ENCODE data around the gene PASD1. TPM values are rescaled to one million over a fixed set of nuclear protein-coding genes. Genes with fewer than 3 reads are reported as not detected.

PASD1 gene
- total RNA-seq, 1 experiment from 2014 or later: not detected

- Mint-ChIP-seq H3K9me3 (ENCODE audit: unreplicated experiment) (no peaks in the 10 kb centered on the region), H3K27ac (ENCODE audit: low read depth, unreplicated experiment) (no peak overlapping the region), H3K27me3 (ENCODE audit: insufficient read depth, unreplicated experiment) (peaks cover 2% of the 10 kb centered on the region), H3K4me3 (ENCODE audit: unreplicated experiment) (no peak overlapping the region), H3K36me3 (ENCODE audit: insufficient read depth, unreplicated experiment) (no peaks in the 10 kb centered on the region), H3K4me1 (ENCODE audit: insufficient read depth, unreplicated experiment) (no peaks in the 10 kb centered on the region)
- intact Hi-C loops (cut with micrococcal nuclease): loop anchor here (2.0 kb wide), 1 partner anchor 925 kb away; the partner anchor contains the start of gene GABRQ
- POLR2A ChIA-PET: no interaction called here
- BruUV-seq (replicated peaks): no TSS peak
- TF ChIP-seq CTCF (IDR thresholded peaks at IDR 0.05; ENCODE audit: unreplicated experiment): no peak
- DNase-seq (ENCODE audit: unreplicated experiment): no peak
- CTCF ChIA-PET: no interaction called here
These were observed 148.3 kb downstream of the PASD1 start for GRCh38 chrX:151711787-151712186.

GRCh38 chrX:151712253-151712652 lies 148.8 kb downstream of the PASD1 start:
- no peaks in the 10 kb centered on the region for H3K36me3 Mint-ChIP-seq (ENCODE audit: insufficient read depth, unreplicated experiment)
- intact Hi-C loops (cut with micrococcal nuclease): loop anchor here (2.0 kb wide), 1 partner anchor 925 kb away; the partner anchor contains the start of gene GABRQ
- ChIA-PET CTCF (interaction anchor here (0.6 to 1.4 kb wide), 2 partner anchors 924 to 944 kb away, joined by 3 to 6 read pairs; no protein-coding TSS in a partner anchor), POLR2A (no interaction called here)
- no peak overlapping the region for H3K27ac Mint-ChIP-seq (ENCODE audit: low read depth, unreplicated experiment)
- no peak overlapping the region for H3K4me3 Mint-ChIP-seq (ENCODE audit: unreplicated experiment)
- H3K4me1 Mint-ChIP-seq (ENCODE audit: insufficient read depth, unreplicated experiment): no peaks in the 10 kb centered on the region
- DNase-seq (ENCODE audit: unreplicated experiment): no peak
- peaks cover under 1% of the 10 kb centered on the region for H3K9me3 Mint-ChIP-seq (ENCODE audit: unreplicated experiment)
- no peak for TF ChIP-seq CTCF (IDR thresholded peaks at IDR 0.05; ENCODE audit: unreplicated experiment)
- peaks cover 7% of the 10 kb centered on the region for H3K27me3 Mint-ChIP-seq (ENCODE audit: insufficient read depth, unreplicated experiment)
- no TSS peak for BruUV-seq (replicated peaks)

GRCh38 chrX:151713849-151714248 lies 150.4 kb downstream of the PASD1 start:
- Mint-ChIP-seq H3K36me3 (ENCODE audit: insufficient read depth, unreplicated experiment) (no peaks in the 10 kb centered on the region), H3K27ac (ENCODE audit: low read depth, unreplicated experiment) (no peak overlapping the region), H3K4me3 (ENCODE audit: unreplicated experiment) (no peak overlapping the region), H3K27me3 (ENCODE audit: insufficient read depth, unreplicated experiment) (peaks cover 15% of the 10 kb centered on the region), H3K9me3 (ENCODE audit: unreplicated experiment) (peaks cover 9% of the 10 kb centered on the region), H3K4me1 (ENCODE audit: insufficient read depth, unreplicated experiment) (no peaks in the 10 kb centered on the region)
- intact Hi-C loops (cut with micrococcal nuclease): loop anchor here (2.0 kb wide), 1 partner anchor 923 kb away; the partner anchor contains the start of gene GABRQ
- ChIA-PET CTCF (interaction anchor here (0.6 to 1.2 kb wide), 6 partner anchors 9 to 1217 kb away, joined by 3 to 4 read pairs (median 3); no protein-coding TSS in a partner anchor), POLR2A (no interaction called here)
- BruUV-seq (replicated peaks): no TSS peak
- peak; percentile 33 for TF ChIP-seq CTCF (IDR thresholded peaks at IDR 0.05; ENCODE audit: unreplicated experiment)
- DNase-seq (ENCODE audit: unreplicated experiment): peak; percentile 47

GRCh38 chrX:151714362-151714761 lies 150.9 kb downstream of the PASD1 start:
- H3K27ac Mint-ChIP-seq (ENCODE audit: low read depth, unreplicated experiment): no peak overlapping the region
- POLR2A ChIA-PET: no interaction called here
- peaks cover 9% of the 10 kb centered on the region for H3K9me3 Mint-ChIP-seq (ENCODE audit: unreplicated experiment)
- H3K36me3 Mint-ChIP-seq (ENCODE audit: insufficient read depth, unreplicated experiment): no peaks in the 10 kb centered on the region
- peaks cover 15% of the 10 kb centered on the region for H3K27me3 Mint-ChIP-seq (ENCODE audit: insufficient read depth, unreplicated experiment)
- BruUV-seq (replicated peaks): no TSS peak
- intact Hi-C loops (cut with micrococcal nuclease): no loop called here
- CTCF ChIA-PET: interaction anchor here (0.6 to 1.2 kb wide), 4 partner anchors 9 to 20 kb away, joined by 3 to 5 read pairs (median 4); no protein-coding TSS in a partner anchor
- no peak overlapping the region for H3K4me3 Mint-ChIP-seq (ENCODE audit: unreplicated experiment)
- no peak for TF ChIP-seq CTCF (IDR thresholded peaks at IDR 0.05; ENCODE audit: unreplicated experiment)
- no peaks in the 10 kb centered on the region for H3K4me1 Mint-ChIP-seq (ENCODE audit: insufficient read depth, unreplicated experiment)
- DNase-seq (ENCODE audit: unreplicated experiment): no peak

Data from MCF 10A (cell line).